ENCODE data around the gene TNRC18. TPM values are rescaled to one million over a fixed set of nuclear protein-coding genes. Genes with fewer than 3 reads are reported as not detected.
A peak's percentile ranks its signal among the peaks of the same experiment; 100 is the strongest.

Gene TNRC18
- polyA plus RNA-seq, 4 donors: 5.4 to 89.8 (median 29.2) TPM

DNA sequence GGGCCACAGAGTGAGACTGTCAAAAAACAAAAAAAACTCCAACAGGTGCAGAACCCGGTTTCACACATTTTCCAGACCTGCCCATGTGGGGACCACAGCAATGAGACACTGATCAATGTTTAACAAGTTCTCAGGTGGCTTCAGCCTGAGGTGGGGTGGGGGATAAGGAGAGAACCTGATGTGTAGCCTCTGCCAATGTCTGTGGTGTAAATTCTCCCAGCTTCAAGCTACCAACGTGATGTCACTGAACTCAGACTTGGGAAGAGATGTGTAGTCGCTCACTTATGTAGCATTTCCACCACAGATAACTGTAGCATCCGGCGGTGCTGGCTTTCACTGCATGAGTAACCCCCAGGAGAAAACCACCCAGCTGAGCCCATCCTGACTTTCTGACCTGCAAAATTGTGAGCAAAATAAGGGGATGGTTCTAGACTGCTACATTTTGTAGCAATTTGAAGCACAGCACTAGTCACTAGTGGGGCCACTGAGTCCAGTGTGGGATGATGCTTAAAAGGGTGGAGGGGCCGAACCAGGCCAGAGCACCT is 13.8 kb upstream of the TNRC18 start:
- 95 to 100% (median 96%) methylated on average over 6 of the region's 6 CpGs for WGBS, 3 donors
- no peak overlapping the region for H3K4me3 ChIP-seq (ENCODE audit: low read depth in 1 of 3, low read length in 3 of 3)
- no peaks in the 10 kb centered on the region for H3K27me3 ChIP-seq (ENCODE audit: control insufficient read depth in 3 of 3, insufficient read depth in 3 of 3, low read length in 3 of 3)
- peaks cover 0 to 24% of the 10 kb centered on the region in 2 donors for H3K9me3 ChIP-seq (ENCODE audit: control insufficient read depth in 2 of 2, insufficient read depth in 1 of 2, low read depth in 1 of 2, low read length in 1 of 2)
- peaks cover 0 to 35% (median 0%) of the 10 kb centered on the region in 3 donors for H3K36me3 ChIP-seq (ENCODE audit: control insufficient read depth in 3 of 3, insufficient read depth in 2 of 3, low read depth in 1 of 3, low read length in 3 of 3)
- FAIRE-seq (no peak), DNase-seq (no peak)
- peaks cover 0 to 7% (median 3%) of the 10 kb centered on the region in 3 donors for H3K4me1 ChIP-seq (ENCODE audit: control insufficient read depth in 3 of 3, insufficient read depth in 2 of 3, low read depth in 1 of 3, low read length in 2 of 3)
- no peak overlapping the region for H3K27ac ChIP-seq (ENCODE audit: low read depth in 1 of 3, low read length in 2 of 3)

DNA sequence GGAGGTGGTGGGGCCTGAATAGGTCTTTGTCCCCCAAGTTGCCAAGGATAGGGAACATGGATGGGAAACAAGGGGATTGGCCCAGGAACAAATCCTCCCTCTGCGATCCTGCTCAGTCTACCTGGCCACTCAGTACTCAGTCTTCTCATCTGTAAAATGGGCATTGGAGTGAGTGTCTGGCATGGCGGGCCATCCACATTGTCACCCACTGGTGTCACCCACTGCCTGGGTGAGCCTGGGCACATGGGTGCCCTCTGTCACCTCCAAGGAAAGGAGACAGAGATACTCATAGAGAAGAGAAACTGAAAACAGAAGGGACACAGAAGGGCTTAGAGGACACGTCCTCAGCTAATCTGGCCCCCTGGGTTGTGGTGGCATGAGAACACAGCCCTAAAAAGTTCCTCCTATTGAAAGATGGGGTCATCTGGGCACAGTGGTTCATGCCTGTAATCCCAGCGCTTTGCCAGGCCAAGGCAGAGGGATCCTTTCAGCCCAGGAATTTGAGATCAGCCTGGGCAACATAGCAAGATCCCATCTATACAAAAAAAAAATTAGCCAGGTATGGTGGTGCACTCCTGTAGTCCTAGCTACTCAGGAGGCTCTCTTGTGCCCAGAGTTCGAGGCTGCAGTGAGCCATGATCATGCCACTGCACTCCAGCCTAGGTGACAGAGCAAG is 12.5 kb upstream of the TNRC18 start:
- H3K9me3 ChIP-seq (ENCODE audit: control insufficient read depth in 2 of 2, insufficient read depth in 1 of 2, low read depth in 1 of 2, low read length in 1 of 2): peaks cover 0 to 24% of the 10 kb centered on the region in 2 donors
- H3K27me3 ChIP-seq (ENCODE audit: control insufficient read depth in 3 of 3, insufficient read depth in 3 of 3, low read length in 3 of 3): no peaks in the 10 kb centered on the region
- FAIRE-seq (no peak), DNase-seq (no peak)
- peaks cover 0 to 44% (median 0%) of the 10 kb centered on the region in 3 donors for H3K36me3 ChIP-seq (ENCODE audit: control insufficient read depth in 3 of 3, insufficient read depth in 2 of 3, low read depth in 1 of 3, low read length in 3 of 3)
- H3K27ac ChIP-seq (ENCODE audit: low read depth in 1 of 3, low read length in 2 of 3): no peak overlapping the region
- no peak overlapping the region for H3K4me3 ChIP-seq (ENCODE audit: low read depth in 1 of 3, low read length in 3 of 3)
- H3K4me1 ChIP-seq (ENCODE audit: control insufficient read depth in 3 of 3, insufficient read depth in 2 of 3, low read depth in 1 of 3, low read length in 2 of 3): peaks cover 0 to 7% (median 3%) of the 10 kb centered on the region in 3 donors
- WGBS, 3 donors: 85 to 90% (median 87%) methylated on average over 5 of the region's 5 CpGs

DNA sequence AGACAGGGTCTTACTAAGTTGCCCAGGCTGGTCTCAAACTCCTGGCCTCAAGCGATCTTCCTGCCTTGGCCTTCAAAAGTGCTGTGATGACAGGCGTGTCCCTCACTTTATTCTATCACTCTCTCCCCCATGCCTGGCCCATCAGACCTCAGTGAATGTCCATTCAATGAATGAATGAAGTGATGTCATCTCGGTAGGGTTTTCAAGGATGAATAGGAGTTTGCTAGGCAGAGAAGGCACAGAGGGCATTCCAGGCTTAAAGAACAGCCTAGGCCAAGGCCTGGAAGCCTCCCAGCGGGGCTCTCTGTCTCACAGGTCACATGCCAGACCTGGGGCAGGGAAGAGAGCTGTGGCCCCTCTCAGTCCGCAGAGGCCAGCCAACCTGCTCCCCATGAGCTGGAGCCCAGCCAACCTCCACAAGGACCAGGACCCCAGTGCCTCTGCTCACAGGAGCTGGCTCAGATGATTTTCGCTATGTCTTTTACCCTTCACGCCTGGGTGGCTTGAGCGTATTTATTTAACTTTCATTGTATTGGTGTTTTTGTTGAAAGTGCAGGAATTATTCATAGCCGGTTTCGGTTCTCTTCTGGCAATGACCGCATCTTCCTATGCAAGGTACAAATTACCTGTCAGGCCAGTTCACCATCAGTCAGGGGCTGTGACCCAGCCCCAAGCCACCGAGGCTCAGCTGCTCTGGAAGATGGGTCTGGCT is 11.8 kb upstream of the TNRC18 start:
- DNase-seq: no peak
- Histone ChIP-seq H3K4me1 (ENCODE audit: control insufficient read depth in 3 of 3, insufficient read depth in 2 of 3, low read depth in 1 of 3, low read length in 2 of 3) (peaks cover 0 to 10% (median 3%) of the 10 kb centered on the region in 3 donors), H3K36me3 (ENCODE audit: control insufficient read depth in 3 of 3, insufficient read depth in 2 of 3, low read depth in 1 of 3, low read length in 3 of 3) (peaks cover 0 to 44% (median 0%) of the 10 kb centered on the region in 3 donors), H3K4me3 (ENCODE audit: low read depth in 1 of 3, low read length in 3 of 3) (no peak overlapping the region), H3K9me3 (ENCODE audit: control insufficient read depth in 2 of 2, insufficient read depth in 1 of 2, low read depth in 1 of 2, low read length in 1 of 2) (peaks cover 0 to 24% of the 10 kb centered on the region in 2 donors), H3K27ac (ENCODE audit: low read depth in 1 of 3, low read length in 2 of 3) (no peak overlapping the region), H3K27me3 (ENCODE audit: control insufficient read depth in 3 of 3, insufficient read depth in 3 of 3, low read length in 3 of 3) (no peaks in the 10 kb centered on the region)
- FAIRE-seq: no peak
- WGBS, 3 donors: 91 to 92% (median 92%) methylated on average over 12 of the region's 12 CpGs

DNA sequence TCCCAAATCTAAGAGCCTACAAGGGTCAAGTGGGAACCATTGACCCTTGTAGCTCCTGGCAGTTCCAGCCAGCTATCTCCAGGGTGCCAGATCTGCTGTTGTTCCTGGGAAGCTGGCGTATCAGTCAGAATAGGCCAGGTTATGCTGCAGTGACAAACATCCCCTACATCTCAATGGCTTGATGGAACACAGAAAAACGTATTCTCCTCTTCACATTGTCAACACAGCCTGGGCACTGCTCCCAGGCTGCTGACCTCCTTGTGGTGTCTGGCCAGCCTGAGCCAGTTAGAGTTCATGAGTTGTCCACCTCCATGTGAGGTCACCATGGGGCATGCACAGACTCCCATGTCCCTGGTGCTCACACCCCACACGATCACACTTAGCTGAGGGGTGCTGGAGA is 9.5 kb upstream of the TNRC18 start:
- WGBS, 3 donors: 84 to 90% (median 90%) methylated on average over 3 of the region's 3 CpGs
- Histone ChIP-seq H3K9me3 (ENCODE audit: control insufficient read depth in 2 of 2, insufficient read depth in 1 of 2, low read depth in 1 of 2, low read length in 1 of 2) (peaks cover 0 to 24% of the 10 kb centered on the region in 2 donors), H3K27ac (ENCODE audit: low read depth in 1 of 3, low read length in 2 of 3) (no peak overlapping the region), H3K36me3 (ENCODE audit: control insufficient read depth in 3 of 3, insufficient read depth in 2 of 3, low read depth in 1 of 3, low read length in 3 of 3) (peaks cover 0 to 41% (median 0%) of the 10 kb centered on the region in 3 donors), H3K4me3 (ENCODE audit: low read depth in 1 of 3, low read length in 3 of 3) (no peak overlapping the region), H3K27me3 (ENCODE audit: control insufficient read depth in 3 of 3, insufficient read depth in 3 of 3, low read length in 3 of 3) (no peaks in the 10 kb centered on the region), H3K4me1 (ENCODE audit: control insufficient read depth in 3 of 3, insufficient read depth in 2 of 3, low read depth in 1 of 3, low read length in 2 of 3) (peaks cover 0 to 19% (median 0%) of the 10 kb centered on the region in 3 donors)
- no peak for DNase-seq
- FAIRE-seq: no peak

DNA sequence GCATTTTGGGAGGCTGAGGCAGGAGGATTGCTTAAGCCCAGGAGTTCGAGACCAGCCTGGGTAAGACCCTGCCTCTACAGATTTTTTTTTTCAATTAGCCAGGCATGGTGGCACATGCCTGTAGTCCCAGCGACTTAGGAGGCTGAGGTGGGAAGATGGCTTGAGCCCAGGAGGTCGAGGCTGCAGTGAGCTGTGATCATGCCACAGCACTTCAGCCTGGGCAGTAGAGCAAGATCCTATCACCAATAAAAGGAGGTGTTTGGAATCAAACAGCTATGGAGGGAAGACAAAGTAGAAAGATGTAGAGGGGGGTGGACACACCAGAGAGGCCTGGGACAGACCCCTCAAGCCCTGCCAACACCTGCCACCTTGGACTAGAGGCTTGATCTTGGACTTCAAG is 9.1 kb upstream of the TNRC18 start:
- FAIRE-seq: no peak
- H3K4me1 ChIP-seq (ENCODE audit: control insufficient read depth in 3 of 3, insufficient read depth in 2 of 3, low read depth in 1 of 3, low read length in 2 of 3): peaks cover 0 to 19% (median 0%) of the 10 kb centered on the region in 3 donors
- no peak overlapping the region for H3K27ac ChIP-seq (ENCODE audit: low read depth in 1 of 3, low read length in 2 of 3)
- no peak for DNase-seq
- H3K4me3 ChIP-seq (ENCODE audit: low read depth in 1 of 3, low read length in 3 of 3): no peak overlapping the region
- 90 to 97% (median 93%) methylated on average over 3 of the region's 3 CpGs for WGBS, 3 donors
- peaks cover 0 to 36% (median 0%) of the 10 kb centered on the region in 3 donors for H3K36me3 ChIP-seq (ENCODE audit: control insufficient read depth in 3 of 3, insufficient read depth in 2 of 3, low read depth in 1 of 3, low read length in 3 of 3)
- H3K27me3 ChIP-seq (ENCODE audit: control insufficient read depth in 3 of 3, insufficient read depth in 3 of 3, low read length in 3 of 3): no peaks in the 10 kb centered on the region
- peaks cover 0 to 21% of the 10 kb centered on the region in 2 donors for H3K9me3 ChIP-seq (ENCODE audit: control insufficient read depth in 2 of 2, insufficient read depth in 1 of 2, low read depth in 1 of 2, low read length in 1 of 2)

DNA sequence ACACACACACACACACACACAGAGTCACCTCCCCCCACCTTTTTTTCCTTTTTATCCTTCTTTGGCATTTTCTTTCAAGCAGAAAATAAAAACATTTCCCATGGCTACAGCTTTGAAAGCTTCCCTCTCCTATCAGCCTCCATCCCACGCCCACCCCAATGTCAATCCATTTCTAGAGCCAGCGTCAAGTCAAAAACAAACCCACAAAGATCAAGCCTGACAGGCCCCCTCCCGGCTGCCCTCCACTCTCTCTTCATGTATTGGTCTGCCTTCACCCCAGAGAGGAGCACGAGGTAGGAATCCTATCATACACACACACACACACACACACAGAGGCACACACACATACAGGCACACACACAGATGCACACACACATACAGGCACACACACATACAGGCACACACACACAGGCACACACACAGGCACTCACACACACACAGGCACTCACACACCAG is 8.0 kb upstream of the TNRC18 start:
- Histone ChIP-seq H3K4me3 (ENCODE audit: low read depth in 1 of 3, low read length in 3 of 3) (no peak overlapping the region), H3K27ac (ENCODE audit: low read depth in 1 of 3, low read length in 2 of 3) (no peak overlapping the region), H3K9me3 (ENCODE audit: control insufficient read depth in 2 of 2, insufficient read depth in 1 of 2, low read depth in 1 of 2, low read length in 1 of 2) (peaks cover 0 to 13% of the 10 kb centered on the region in 2 donors), H3K4me1 (ENCODE audit: control insufficient read depth in 3 of 3, insufficient read depth in 2 of 3, low read depth in 1 of 3, low read length in 2 of 3) (peaks cover 0 to 19% (median 0%) of the 10 kb centered on the region in 3 donors), H3K27me3 (ENCODE audit: control insufficient read depth in 3 of 3, insufficient read depth in 3 of 3, low read length in 3 of 3) (no peaks in the 10 kb centered on the region), H3K36me3 (ENCODE audit: control insufficient read depth in 3 of 3, insufficient read depth in 2 of 3, low read depth in 1 of 3, low read length in 3 of 3) (peaks cover 0 to 31% (median 0%) of the 10 kb centered on the region in 3 donors)
- FAIRE-seq (no peak), DNase-seq (no peak)
- 41 to 63% (median 54%) methylated on average over 4 of the region's 4 CpGs for WGBS, 3 donors

DNA sequence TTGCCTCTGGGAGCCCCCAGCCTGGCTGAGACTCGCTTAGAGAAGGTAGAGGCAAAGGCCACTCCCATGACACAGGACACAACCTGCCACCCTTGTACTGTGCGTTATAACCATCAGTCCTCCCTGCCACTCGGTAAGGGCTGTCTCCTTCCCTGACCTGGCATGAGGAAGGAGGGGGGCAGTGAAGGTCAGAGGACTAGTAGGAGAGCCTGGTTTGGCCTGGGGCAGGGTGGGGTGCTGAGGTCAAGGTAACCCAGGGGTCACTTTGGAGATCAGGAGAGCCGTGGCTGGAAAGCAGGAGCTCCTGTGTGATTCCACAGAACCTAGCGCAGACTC is 6.9 kb upstream of the TNRC18 start:
- Histone ChIP-seq H3K4me1 (ENCODE audit: control insufficient read depth in 3 of 3, insufficient read depth in 2 of 3, low read depth in 1 of 3, low read length in 2 of 3) (peaks cover 0 to 19% (median 0%) of the 10 kb centered on the region in 3 donors), H3K9me3 (ENCODE audit: control insufficient read depth in 2 of 2, insufficient read depth in 1 of 2, low read depth in 1 of 2, low read length in 1 of 2) (peaks cover 0 to 9% of the 10 kb centered on the region in 2 donors), H3K36me3 (ENCODE audit: control insufficient read depth in 3 of 3, insufficient read depth in 2 of 3, low read depth in 1 of 3, low read length in 3 of 3) (peaks cover 0 to 22% (median 0%) of the 10 kb centered on the region in 3 donors), H3K27me3 (ENCODE audit: control insufficient read depth in 3 of 3, insufficient read depth in 3 of 3, low read length in 3 of 3) (no peaks in the 10 kb centered on the region), H3K27ac (ENCODE audit: low read depth in 1 of 3, low read length in 2 of 3) (peak overlapping the region in 2 of 3 donors; percentile 98 to 99), H3K4me3 (ENCODE audit: low read depth in 1 of 3, low read length in 3 of 3) (peak overlapping the region in 1 of 3 donors; percentile 99)
- DNase-seq: peak in 1 of 2 donors; percentile 13
- WGBS, 3 donors: 36 to 64% (median 44%) methylated on average over 5 of the region's 5 CpGs
- FAIRE-seq: no peak

DNA sequence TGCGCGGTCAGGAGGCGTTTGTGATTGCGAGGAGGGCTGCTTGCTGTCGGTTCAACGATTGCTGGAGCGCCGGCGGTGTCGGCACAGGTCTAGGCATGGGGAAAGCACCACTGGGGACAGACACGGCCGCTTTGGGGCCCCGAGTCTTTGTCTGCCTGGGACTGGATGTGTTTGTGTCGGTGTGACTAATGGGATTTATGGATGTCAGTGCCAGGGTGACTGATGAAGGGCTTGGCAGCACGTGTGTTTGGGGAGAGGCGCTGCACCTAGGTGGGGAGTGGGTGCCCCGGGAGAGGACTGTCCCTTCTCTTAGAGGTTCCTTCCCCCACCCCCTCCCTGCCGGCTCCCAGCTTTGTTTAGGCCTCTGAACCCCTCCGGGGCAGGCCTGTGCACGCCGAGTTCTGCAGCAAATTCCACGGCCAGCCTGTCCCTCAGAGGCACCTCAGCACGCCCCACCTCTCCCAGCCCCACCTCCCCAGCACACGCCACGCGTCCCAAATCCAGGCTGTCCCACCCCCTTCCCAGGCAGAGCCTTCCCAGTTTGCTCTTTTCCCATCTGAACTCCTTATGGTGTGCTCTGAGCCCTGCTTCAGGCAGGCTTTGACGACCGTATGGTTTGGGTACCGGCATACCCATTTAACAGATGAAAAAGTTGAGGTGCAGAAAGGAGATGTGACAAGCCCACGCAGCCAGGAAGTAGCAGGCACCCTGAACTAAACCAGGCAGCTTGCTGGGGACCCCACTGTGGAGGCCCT is 6.4 kb upstream of the TNRC18 start:
- 12 to 24% (median 15%) methylated on average over 26 to 30 of the region's 30 CpGs for WGBS, 3 donors
- FAIRE-seq: no peak

More for the DNA sequence above, 6.4 kb upstream of the TNRC18 start:
- Histone ChIP-seq H3K36me3 (ENCODE audit: control insufficient read depth in 3 of 3, insufficient read depth in 2 of 3, low read depth in 1 of 3, low read length in 3 of 3) (peaks cover 0 to 22% (median 0%) of the 10 kb centered on the region in 3 donors), H3K4me3 (ENCODE audit: low read depth in 1 of 3, low read length in 3 of 3) (peak overlapping the region in 2 of 3 donors; percentile 91 to 99), H3K27ac (ENCODE audit: low read depth in 1 of 3, low read length in 2 of 3) (peak overlapping the region; percentile 83 to 99 (median 98)), H3K27me3 (ENCODE audit: control insufficient read depth in 3 of 3, insufficient read depth in 3 of 3, low read length in 3 of 3) (no peaks in the 10 kb centered on the region), H3K4me1 (ENCODE audit: control insufficient read depth in 3 of 3, insufficient read depth in 2 of 3, low read depth in 1 of 3, low read length in 2 of 3) (peaks cover 0 to 19% (median 0%) of the 10 kb centered on the region in 3 donors), H3K9me3 (ENCODE audit: control insufficient read depth in 2 of 2, insufficient read depth in 1 of 2, low read depth in 1 of 2, low read length in 1 of 2) (peaks cover 0 to 9% of the 10 kb centered on the region in 2 donors)
- DNase-seq: peak in 1 of 2 donors; percentile 73

All from small intestine (tissue), 7 donors.